GM19328 (cell line): ENCODE results near the gene FLT4.
"Not testable (repeated sequence)": the region's sequence is repeated elsewhere in the genome, so short reads cannot be mapped to it uniquely, and the experiment has no call there.

ENCODE experiments used
- ATAC-seq: cut with Tn5 transposase; IDR thresholded peaks from one replicate; pipeline ENCODE4 v1.9.1; 2021; ENCODE audit warnings: mild to moderate bottlenecking, moderate library complexity; ENCODE audit not compliant: unreplicated experiment

Gene FLT4

GRCh38 chr5:180670586-180671359 is 21.4 kb upstream of the FLT4 start:
- no peak for ATAC-seq

- no peak for ATAC-seq
Observed at GRCh38 chr5:180670157-180670556, 20.8 kb upstream of the FLT4 start.

DNA sequence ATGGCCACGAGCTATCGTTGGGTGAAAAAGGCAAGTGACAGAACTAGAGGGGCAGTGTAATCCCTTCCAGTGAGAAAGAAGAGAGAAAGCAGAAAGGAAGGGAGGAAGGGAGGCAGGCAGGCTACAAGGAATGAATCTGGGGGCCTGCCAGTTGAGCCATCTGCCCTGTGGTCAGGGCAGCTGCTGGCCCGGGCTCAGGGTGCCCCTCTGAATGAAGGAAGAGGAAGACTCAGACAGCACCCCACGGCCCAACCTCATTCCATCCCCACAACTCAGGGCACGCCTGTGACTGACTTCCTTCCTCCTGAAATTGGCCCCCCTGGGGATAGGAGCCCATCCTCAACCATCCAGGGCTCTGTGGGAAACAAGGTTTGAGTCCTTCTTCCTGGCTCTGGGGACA is 20.3 kb upstream of the FLT4 start:
- ATAC-seq: no peak

DNA sequence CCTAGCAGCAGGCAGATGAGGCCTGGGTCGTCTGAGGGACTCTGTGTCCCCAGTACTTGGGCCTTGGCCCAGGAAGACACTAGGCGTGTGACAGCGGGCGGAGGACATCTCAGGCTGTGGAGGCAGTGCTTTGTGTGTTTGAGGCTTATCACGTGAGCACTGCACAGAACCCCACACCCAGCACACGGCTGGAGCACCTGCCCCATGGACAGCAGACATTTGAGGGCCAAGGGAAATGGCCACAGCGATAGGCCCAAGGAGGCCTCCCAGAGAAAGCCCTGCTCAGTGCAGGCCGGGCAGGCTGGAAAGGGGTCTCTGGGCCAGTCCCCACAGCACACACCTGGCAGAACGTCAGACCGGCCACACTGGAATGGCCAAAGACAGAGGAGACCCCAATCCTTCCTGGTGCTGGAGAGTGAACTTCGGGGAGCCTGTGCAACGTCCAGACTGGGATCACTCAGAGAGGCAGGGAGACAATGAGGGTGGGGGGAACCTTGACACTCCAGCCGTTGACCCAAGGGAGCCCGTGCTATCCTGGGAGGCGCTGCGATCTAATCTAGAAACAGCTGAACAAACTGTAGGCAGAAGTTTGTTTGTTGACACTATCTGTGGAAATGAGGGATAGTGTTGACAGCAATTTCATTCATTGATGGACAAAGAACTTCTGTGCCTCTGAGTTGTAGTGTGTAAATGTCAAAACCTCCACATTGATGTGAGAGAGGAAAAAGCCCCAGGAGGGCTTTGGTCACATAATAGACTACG is 19.6 kb upstream of the FLT4 start:
- no peak for ATAC-seq

DNA sequence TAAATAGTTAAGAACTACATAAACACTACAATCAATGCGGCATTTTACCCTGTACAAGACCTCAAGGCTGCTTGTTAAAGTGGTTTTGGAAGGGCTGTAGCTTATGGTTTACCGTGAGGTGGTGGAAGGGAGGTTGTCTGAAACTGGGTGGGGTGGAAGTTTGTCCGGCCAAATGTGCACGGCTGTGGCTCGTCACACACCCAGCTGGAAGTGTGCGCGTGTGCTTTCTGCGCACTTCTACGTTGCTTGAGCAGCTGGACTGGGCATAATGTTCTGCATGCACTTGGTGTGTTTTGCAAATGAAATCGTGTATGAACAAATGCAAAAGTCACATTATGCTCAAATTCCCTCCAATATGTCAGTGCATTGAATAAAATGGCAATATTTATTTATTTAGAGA is 17.4 kb upstream of the FLT4 start:
- no peak for ATAC-seq

- ATAC-seq: no peak
Observed at GRCh38 chr5:180665682-180666404, 16.4 kb upstream of the FLT4 start.

DNA sequence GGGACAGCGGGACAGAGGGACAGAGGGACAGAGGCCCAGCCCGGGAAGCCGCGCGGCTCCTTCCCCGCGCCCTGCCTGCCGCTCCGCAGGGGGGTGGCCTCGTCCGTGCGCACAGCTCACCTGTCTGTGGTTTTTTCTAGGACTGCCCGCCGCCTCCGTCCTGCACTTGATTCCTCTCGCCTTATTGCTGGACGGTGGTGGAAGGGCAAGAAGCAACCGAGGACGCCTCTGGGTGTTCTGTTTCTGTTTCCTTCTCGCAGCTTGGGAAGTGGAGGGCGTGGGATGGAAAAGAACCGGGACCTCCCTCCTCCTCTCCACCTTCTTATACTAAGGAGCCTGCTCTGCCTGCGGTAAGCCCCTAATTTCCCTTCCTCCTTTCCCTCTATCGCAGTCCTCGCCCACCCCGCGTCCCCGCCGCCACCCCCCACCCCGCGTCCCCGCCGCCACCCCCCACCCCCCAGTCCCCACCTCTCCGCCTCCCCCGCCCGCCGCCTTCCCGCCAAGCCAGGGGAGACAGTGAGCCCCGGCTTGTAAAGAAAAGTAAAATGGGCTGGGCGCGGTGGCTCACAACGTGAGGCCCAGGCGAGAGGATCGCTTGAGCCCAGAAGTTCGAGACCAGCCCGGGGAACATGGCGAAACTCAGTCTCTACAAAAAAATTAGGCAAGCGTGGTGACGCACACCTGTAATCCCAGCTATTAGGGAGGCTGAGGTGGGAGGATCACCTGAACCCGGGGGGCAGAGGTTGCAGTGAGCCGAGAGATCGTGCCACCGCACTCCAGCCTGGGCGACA is 9.6 kb upstream of the FLT4 start:
- no peak for ATAC-seq

- not testable (repeated sequence) for ATAC-seq
Observed at GRCh38 chr5:180655243-180655642, 5.8 kb upstream of the FLT4 start.

- no peak for ATAC-seq
Observed at GRCh38 chr5:180652771-180653170, 3.4 kb upstream of the FLT4 start.

DNA sequence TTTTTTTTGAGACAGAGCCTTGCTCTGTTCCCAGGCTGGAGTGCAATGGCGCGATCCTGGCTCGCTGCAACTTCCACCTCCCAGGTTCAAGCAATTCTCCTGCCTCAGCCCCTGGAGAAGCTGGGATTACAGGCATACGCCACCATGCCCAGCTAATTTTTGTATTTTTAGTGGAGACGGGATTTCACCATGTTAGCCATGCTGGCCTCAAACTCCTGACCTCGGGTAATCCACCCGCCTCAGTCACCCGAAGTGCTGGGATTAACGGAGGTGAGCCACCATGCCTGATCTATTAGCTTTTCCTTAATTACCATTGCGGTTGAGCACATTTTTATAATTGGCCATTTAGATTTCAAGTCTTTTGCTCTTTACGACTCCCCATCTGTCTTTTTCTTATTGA is 2.9 kb upstream of the FLT4 start:
- no peak for ATAC-seq

- ATAC-seq: no peak
Observed at GRCh38 chr5:180648658-180649296, 623 bp downstream of the FLT4 start.

DNA sequence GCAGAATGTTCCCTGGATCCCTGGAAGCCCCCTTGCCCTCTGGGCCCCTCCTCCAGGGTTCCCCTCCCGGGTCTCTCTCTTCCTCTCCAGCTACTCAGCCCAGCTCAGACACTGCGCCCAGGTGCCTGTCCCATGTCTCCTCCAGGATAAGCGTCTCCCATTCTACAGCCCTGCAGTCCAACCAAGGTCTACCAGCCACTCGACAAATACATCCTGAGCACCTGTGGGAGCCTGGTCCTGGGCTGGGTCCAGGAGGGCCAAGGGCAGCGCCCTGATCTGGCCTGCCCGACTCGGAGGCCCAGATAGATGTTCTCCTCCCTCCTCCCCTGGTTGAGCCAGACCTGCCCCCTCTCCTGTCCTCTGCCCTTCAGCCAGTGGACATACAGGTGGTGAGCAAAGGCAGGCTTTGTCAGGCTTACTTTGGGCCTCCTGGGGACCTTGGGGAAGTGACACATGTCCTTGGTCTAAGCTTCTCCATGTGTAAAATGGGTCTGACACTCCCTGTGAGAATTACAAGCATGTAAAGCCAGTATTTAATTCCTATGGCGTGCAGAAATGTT is 1.4 kb downstream of the FLT4 start:
- no peak for ATAC-seq

- ATAC-seq: no peak
Observed at GRCh38 chr5:180647465-180647864, 1.9 kb downstream of the FLT4 start.

DNA sequence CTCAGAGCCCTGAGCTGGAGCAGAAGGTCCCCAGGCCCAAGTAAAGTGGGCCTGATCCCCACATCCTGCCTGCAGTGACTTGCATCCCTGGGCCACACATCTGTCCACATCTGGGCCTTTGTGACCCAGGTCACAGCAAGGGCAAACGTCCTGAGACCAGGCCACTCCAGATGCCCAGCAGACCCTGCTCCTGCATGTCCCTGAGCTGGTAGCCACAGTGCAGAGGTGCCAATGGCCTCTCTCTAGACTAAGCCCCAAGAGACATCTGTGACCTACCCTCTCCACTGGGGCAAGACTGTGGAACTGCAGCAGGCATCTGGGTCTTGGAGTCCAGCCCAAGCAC is 2.5 kb downstream of the FLT4 start:
- ATAC-seq: no peak

GRCh38 chr5:180646289-180646962 is 3.0 kb downstream of the FLT4 start:
- ATAC-seq: no peak

DNA sequence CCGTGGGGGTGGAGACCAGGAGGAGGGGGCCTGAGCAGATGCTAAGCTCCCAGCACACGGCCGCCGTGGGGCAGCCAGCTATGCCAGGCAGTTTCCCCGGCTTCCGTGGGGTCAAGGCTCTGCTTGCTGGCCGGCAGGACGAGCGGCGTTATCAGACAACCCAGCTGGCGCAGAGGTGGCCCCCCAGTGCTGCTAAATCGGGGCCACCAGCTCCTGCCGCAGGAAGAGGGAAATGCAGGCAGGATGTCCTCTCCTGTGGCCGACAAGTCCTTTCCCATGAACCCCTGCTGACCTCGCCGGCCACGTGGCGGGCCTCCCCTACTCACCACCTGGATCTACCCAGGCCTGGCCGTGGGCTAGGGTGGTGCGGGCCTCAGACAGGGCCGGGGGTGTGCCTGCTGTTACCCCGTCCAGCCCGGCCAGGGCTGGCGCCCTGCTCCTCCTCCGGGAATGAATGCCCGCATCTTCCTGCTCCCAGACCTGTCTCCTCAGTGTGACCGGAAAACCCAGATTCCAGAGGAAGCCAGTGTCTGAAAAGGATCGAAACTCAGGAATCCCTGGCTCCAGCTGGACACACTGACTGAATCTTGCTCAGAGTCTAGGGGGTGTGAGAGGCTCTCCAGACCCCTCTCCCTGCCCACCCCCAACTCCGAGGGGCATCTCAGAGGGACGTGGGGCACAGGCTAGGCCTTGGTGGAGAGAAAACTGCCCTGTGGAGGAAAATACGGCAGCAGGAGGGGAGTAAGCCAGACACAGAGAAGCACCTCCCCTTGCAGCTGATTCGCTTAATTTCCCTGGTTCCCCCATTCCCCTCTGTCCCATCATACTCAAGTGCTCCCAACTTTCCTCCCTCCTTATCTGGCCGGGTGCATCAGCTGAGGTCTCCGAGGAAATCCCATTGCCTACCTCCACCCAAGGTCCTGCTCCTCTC is 3.9 kb downstream of the FLT4 start:
- ATAC-seq: no peak

GRCh38 chr5:180644825-180645273 is 4.6 kb downstream of the FLT4 start:
- no peak for ATAC-seq

DNA sequence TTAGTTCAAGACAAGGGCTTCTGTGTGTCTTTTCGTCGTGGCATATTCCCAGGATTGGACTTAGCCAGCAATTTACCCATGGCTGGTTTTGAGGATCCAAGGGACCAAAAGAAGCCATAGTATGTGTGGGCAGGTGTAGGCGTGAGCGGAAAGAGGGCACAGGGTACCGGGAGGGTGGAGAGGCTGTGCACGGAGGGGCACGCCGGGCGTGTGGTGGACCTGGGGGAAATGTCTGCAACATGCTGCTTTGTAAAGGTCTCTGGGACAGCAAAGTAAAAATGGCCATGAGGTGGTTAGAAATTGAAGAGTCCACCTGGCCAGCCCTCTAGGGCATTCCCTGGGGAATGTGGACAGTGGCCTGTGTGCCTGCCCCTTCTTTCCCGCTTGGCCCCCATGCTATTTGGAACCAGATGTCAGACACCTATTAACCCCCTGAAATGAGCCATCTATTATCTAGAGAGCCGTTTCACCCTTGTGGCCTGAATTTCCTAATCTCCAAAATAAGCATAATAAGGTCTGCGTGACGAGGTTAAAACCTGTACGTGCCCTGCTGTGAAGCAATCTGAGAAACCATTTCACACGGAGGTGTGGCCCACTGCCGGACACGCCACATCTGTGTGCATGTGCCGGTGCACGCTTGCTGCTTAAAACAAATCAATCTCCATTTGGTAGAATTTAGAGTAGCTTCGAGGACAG is 5.1 kb downstream of the FLT4 start:
- ATAC-seq: no peak
